CD14-positive monocyte (primary cell): ENCODE results near the gene TM4SF1. TPM values are rescaled to one million over a fixed set of nuclear protein-coding genes. Genes with fewer than 3 reads are reported as not detected.

Source experiments
- DNase-seq, 3 donors: peaks; one replicate each; pipeline ENCODE4 v3.0.0-alpha.2; 2011 to 2022
- H2AFZ ChIP-seq: 2 replicates; pipeline ENCODE4 v1.6.0; 2012; ENCODE audit warnings: mild to moderate bottlenecking, low read depth, low read length, inconsistent platforms; ENCODE audit not compliant: insufficient read depth, poor library complexity, severe bottlenecking
- H3K27ac ChIP-seq, 2 donors: 1 replicate in 1 of 2; 2 replicates in 1 of 2; pipeline ENCODE4 v1.5.1; 2012 to 2013; ENCODE audit warnings: low read length in 2 of 2, control low read depth in 1 of 2, inconsistent platforms in 1 of 2, low read depth in 1 of 2, mild to moderate bottlenecking in 1 of 2
- H3K27me3 ChIP-seq, 2 donors: one replicate each; pipeline versions ENCODE4 v1.6.0 to v1.6.1; 2011 to 2013; ENCODE audit warnings: low read length in 2 of 2; ENCODE audit not compliant: control insufficient read depth in 2 of 2, insufficient read depth in 2 of 2
- H3K36me3 ChIP-seq, 2 donors: replicated peaks in 1 of 2; 1 replicate in 1 of 2; 2 replicates in 1 of 2; pipeline versions ENCODE4 v1.5.1 to v1.6.1; 2012 to 2013; ENCODE audit warnings: low read length in 2 of 2, control low read depth in 1 of 2, inconsistent platforms in 1 of 2, mild to moderate bottlenecking in 1 of 2; ENCODE audit not compliant: insufficient read depth in 2 of 2, control insufficient read depth in 1 of 2
- H3K4me1 ChIP-seq, 2 donors: 1 replicate in 1 of 2; 2 replicates in 1 of 2; pipeline versions ENCODE4 v1.5.1 to v1.6.1; 2012 to 2013; ENCODE audit warnings: low read length in 2 of 2, control low read depth in 1 of 2, inconsistent platforms in 1 of 2, mild to moderate bottlenecking in 1 of 2, moderate library complexity in 1 of 2; ENCODE audit not compliant: insufficient read depth in 2 of 2, control insufficient read depth in 1 of 2
- H3K4me2 ChIP-seq: replicated peaks from 2 replicates; pipeline ENCODE3; 2012; ENCODE audit warnings: low read length, moderate library complexity, mild to moderate bottlenecking; ENCODE audit not compliant: poor library complexity, severe bottlenecking; ENCODE audit errors: extremely low read depth
- H3K4me3 ChIP-seq, 3 experiments: fragments of 200-600 bp in 1 of 3; sonication (generic) in 1 of 3; replicated peaks in 1 of 3; 1 replicate in 2 of 3; 2 replicates in 1 of 3; pipeline ENCODE4 v1.5.1; 2011 to 2013; ENCODE audit warnings: low read length in 3 of 3, mild to moderate bottlenecking in 3 of 3, control low read depth in 2 of 3, low read depth in 2 of 3, inconsistent platforms in 1 of 3, moderate library complexity in 1 of 3
- H3K79me2 ChIP-seq: 2 replicates; pipeline ENCODE4 v1.6.0; 2012; ENCODE audit warnings: mild to moderate bottlenecking, control low read depth, inconsistent platforms, low read length, moderate library complexity; ENCODE audit not compliant: insufficient read depth
- H3K9ac ChIP-seq: 2 replicates; pipeline ENCODE4 v1.6.0; 2017; ENCODE audit warnings: low read length, mild to moderate bottlenecking; ENCODE audit not compliant: insufficient read depth, poor library complexity, severe bottlenecking
- H3K9me3 ChIP-seq, 2 donors: replicated peaks in 1 of 2; 1 replicate in 1 of 2; 2 replicates in 1 of 2; pipeline versions ENCODE4 v1.5.1 to v1.6.1; 2012 to 2013; ENCODE audit warnings: low read length in 2 of 2, control low read depth in 1 of 2; ENCODE audit not compliant: control insufficient read depth in 1 of 2, insufficient read depth in 1 of 2
- H4K20me1 ChIP-seq: 2 replicates; pipeline ENCODE4 v1.6.0; 2012; ENCODE audit warnings: mild to moderate bottlenecking, low read length, control low read depth, moderate library complexity; ENCODE audit not compliant: insufficient read depth
- H3K27ac Mint-ChIP-seq, 7 donors: one replicate each; pipeline ENCODE4 v1.8.0; 2020; ENCODE audit warnings: mild to moderate bottlenecking in 7 of 7, mixed read lengths in 7 of 7, moderate library complexity in 6 of 7, inconsistent platforms in 2 of 7
- H3K27me3 Mint-ChIP-seq, 3 donors: one replicate each; pipeline ENCODE4 v1.8.0; 2021 to 2022; ENCODE audit warnings: low read depth in 3 of 3, mild to moderate bottlenecking in 3 of 3, mixed read lengths in 3 of 3, moderate library complexity in 3 of 3, inconsistent platforms in 1 of 3
- H3K36me3 Mint-ChIP-seq, 2 donors: one replicate each; pipeline ENCODE4 v1.8.0; 2020; ENCODE audit warnings: mixed read lengths in 2 of 2, inconsistent platforms in 1 of 2, mild to moderate bottlenecking in 1 of 2
- H3K4me1 Mint-ChIP-seq: one replicate; pipeline ENCODE4 v1.8.0; 2020; ENCODE audit warnings: mild to moderate bottlenecking, mixed read lengths
- H3K4me3 Mint-ChIP-seq, 2 donors: one replicate each; pipeline ENCODE4 v1.8.0; 2020; ENCODE audit warnings: mild to moderate bottlenecking in 2 of 2, mixed read lengths in 2 of 2, moderate library complexity in 1 of 2
- H3K9me3 Mint-ChIP-seq, 7 donors: one replicate each; pipeline ENCODE4 v1.8.0; 2020 to 2022; ENCODE audit warnings: mixed read lengths in 7 of 7, mild to moderate bottlenecking in 6 of 7, moderate library complexity in 6 of 7, inconsistent platforms in 2 of 7
- WGBS: methylation state at CpG from one replicate; pipeline ENCODE4 v1.1.5; 2013; ENCODE audit warnings: missing lambda C conversion rate; ENCODE audit not compliant: insufficient coverage; 5-methylcytosine and 5-hydroxymethylcytosine counted together
- intact Hi-C, 2 donors: fragments of 100-400 bp; cut with micrococcal nuclease; formaldehyde crosslinking; loops; one replicate each; pipeline versions ENCODE4 v1.15.0 to v1.15.1; 2023
- polyA plus RNA-seq, 3 donors: library from polyadenylated mRNA; depleted of rRNA in 1 of 3; unstranded in 2 of 3; stranded (reverse) in 1 of 3; fragments of 300-500 nt in 2 of 3; fragments of >200 nt in 1 of 3; fragmentation: Illumina TruSeq in 2 of 3; gene quantifications; 1 replicate in 2 of 3; 2 replicates in 1 of 3; pipeline ENCODE4 v1.2.3, GENCODE V29; 2012 to 2021
- TF ChIP-seq, protein P1 (sequence below): fragments of 200-600 bp; IDR thresholded peaks from one replicate; pipeline ENCODE4 v1.8.0; 2022; ENCODE audit warnings: antibody characterized with exemption, mild to moderate bottlenecking

Gene TM4SF1
- polyA plus RNA-seq, 3 donors: not detected

DNA sequence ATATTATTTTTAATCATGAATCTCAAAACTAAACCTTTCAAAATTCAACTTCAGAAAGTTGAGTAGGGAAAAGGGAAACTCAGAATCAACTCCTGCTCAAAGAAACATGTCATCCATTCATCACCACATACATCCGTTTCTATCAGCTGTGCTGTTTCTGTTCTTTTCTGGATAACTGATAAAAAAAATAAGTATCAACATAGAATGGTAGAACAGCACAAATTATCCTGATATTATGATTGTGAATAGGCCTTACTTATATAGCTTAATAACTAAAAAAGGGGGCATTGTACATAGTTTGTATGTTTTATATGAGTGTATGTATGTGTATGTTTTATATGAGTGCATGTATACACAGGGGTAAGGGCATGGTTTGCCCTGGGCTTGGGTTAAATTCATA is 3.1 kb downstream of the TM4SF1 start:
- no peak overlapping the region for H3K4me3 Mint-ChIP-seq
- Histone ChIP-seq H3K36me3 (no peaks in the 10 kb centered on the region), H3K9me3 (peaks cover 0 to 3% of the 10 kb centered on the region in 2 donors), H3K9ac (no peak overlapping the region), H4K20me1 (no peaks in the 10 kb centered on the region), H2AFZ (no peak overlapping the region), H3K4me3 (no peak overlapping the region), H3K27me3 (no peaks in the 10 kb centered on the region), H3K27ac (no peak overlapping the region), H3K79me2 (no peaks in the 10 kb centered on the region), H3K4me2 (no peak overlapping the region), H3K4me1 (peaks cover 66 to 81% of the 10 kb centered on the region in 2 donors)
- TF ChIP-seq, protein P1, sequence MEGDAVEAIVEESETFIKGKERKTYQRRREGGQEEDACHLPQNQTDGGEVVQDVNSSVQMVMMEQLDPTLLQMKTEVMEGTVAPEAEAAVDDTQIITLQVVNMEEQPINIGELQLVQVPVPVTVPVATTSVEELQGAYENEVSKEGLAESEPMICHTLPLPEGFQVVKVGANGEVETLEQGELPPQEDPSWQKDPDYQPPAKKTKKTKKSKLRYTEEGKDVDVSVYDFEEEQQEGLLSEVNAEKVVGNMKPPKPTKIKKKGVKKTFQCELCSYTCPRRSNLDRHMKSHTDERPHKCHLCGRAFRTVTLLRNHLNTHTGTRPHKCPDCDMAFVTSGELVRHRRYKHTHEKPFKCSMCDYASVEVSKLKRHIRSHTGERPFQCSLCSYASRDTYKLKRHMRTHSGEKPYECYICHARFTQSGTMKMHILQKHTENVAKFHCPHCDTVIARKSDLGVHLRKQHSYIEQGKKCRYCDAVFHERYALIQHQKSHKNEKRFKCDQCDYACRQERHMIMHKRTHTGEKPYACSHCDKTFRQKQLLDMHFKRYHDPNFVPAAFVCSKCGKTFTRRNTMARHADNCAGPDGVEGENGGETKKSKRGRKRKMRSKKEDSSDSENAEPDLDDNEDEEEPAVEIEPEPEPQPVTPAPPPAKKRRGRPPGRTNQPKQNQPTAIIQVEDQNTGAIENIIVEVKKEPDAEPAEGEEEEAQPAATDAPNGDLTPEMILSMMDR: no peak
- H3K9me3 Mint-ChIP-seq: peaks cover 0 to 9% (median 3%) of the 10 kb centered on the region in 7 donors
- H3K4me1 Mint-ChIP-seq: peaks cover 63% of the 10 kb centered on the region
- no peaks in the 10 kb centered on the region for H3K36me3 Mint-ChIP-seq
- intact Hi-C loops: loop anchor here in 1 of 2 donors (10.0 kb wide), 1 partner anchor 100 kb away; the partner anchor contains the start of gene TM4SF4
- peaks cover 0 to 4% (median 2%) of the 10 kb centered on the region in 3 donors for H3K27me3 Mint-ChIP-seq
- peak in 2 of 3 donors; percentile 10 to 17 for DNase-seq
- H3K27ac Mint-ChIP-seq: peak overlapping the region in 1 of 7 donors; percentile 25
- WGBS: no CpG with 5 or more reads among the region's 1 CpG

DNA sequence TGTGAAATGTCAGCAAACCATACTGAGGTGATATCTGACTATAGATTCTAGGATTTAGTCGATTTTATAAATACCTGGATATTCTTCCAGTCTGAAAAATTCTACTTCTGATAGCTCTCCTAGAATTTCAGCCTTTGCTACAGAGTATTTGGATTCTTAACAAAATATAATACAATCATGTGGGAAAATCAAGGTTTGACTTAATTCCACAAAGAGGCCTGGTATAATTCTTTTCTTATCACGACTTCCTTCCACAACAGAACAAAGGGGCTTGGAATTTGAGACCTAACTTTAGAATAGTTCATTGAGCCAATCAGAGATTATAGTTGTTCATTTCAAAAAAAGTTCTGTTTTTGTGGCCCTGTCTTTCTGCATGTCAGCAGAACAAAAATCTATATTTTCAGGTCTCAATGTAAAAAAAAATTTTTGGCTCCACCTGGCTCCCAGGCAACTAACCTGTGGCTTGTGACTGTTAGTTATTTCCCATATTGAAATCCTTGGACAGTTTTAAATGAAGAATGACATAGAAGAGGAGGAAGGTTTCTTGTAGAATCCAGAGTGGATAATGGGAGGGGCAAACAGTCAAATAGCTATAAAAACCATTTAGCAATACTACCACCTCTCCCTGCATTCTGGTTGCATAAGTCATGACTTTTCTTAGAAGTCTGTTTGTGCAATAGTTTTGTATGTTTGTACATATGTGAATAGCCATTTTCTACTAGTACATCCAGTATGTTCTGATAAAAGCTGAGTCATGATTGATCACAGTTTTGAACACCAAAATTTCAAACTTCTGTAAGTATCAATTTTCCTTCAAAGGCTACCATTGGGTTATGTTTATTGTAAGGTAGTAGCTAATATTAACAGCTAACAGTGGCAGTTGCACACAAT is 4.0 kb downstream of the TM4SF1 start:
- peak; percentile 50 to 82 (median 78) for DNase-seq
- Histone ChIP-seq H3K79me2 (no peaks in the 10 kb centered on the region), H4K20me1 (no peaks in the 10 kb centered on the region), H3K4me1 (peaks cover 59 to 72% of the 10 kb centered on the region in 2 donors), H3K36me3 (no peaks in the 10 kb centered on the region), H3K4me3 (no peak overlapping the region), H3K4me2 (no peak overlapping the region), H3K27me3 (no peaks in the 10 kb centered on the region), H3K9ac (no peak overlapping the region), H3K9me3 (peaks cover 0 to 1% of the 10 kb centered on the region in 2 donors), H3K27ac (peak overlapping the region in 1 of 2 donors; percentile 52), H2AFZ (no peak overlapping the region)
- intact Hi-C loops: loop anchor here in 1 of 2 donors (10.0 kb wide), 1 partner anchor 101 kb away; the partner anchor contains the start of gene TM4SF4
- no CpG with 5 or more reads among the region's 2 CpGs for WGBS
- peaks cover 0 to 4% (median 3%) of the 10 kb centered on the region in 3 donors for H3K27me3 Mint-ChIP-seq
- H3K9me3 Mint-ChIP-seq: peaks cover 0 to 4% (median 3%) of the 10 kb centered on the region in 7 donors
- peaks cover 59% of the 10 kb centered on the region for H3K4me1 Mint-ChIP-seq
- H3K27ac Mint-ChIP-seq: peak overlapping the region in 5 of 7 donors; percentile 83 to 91 (median 85)
- no peaks in the 10 kb centered on the region for H3K36me3 Mint-ChIP-seq
- TF ChIP-seq, protein P1: no peak
- H3K4me3 Mint-ChIP-seq: no peak overlapping the region
